GM21825 (cell line): ENCODE measurements around the gene SLC35A3.
A peak's percentile ranks its signal among the peaks of the same experiment; 100 is the strongest.

Source experiments
- ATAC-seq: cut with Tn5 transposase; IDR thresholded peaks from one replicate; pipeline ENCODE4 v1.9.1; 2021; ENCODE audit warnings: mild to moderate bottlenecking, moderate library complexity; ENCODE audit not compliant: unreplicated experiment

Gene SLC35A3

DNA sequence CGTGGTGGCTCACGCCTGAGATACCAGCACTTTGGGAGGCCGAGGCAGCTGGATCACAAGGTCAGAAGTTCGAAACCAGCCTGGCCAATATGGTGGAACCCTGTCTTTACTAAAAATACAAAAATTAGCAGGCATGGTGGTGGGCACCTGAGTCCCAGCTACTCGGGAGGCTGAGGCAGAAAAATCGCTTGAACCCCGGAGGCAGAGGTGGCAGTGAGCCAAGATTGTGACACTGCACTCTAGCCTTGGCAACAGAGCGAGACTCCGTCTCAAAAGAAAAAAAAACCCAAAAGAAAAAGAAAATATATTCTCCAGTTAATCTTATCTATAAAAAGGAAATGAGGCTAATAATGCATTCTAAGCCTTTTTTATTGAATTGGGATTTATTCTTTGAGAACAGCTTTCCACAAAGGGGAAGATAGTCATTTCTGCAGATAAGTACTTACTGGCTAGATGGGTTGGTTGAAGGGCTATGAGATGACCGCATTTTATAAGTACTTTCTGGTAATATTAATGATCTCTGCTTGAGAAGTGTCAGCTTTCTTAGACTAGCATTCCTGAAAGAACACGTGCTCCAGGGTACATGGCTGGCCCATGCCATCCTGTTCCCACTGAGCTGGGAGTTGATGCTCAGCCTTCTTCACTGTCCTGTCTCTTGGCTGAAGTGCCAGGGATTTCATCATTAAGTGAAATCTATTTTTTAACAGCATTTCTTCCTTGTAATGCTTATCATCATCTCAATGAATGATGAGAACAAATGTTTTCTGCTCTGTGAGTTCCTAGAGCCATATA is 105.0 kb downstream of the SLC35A3 start:
- no peak for ATAC-seq

DNA sequence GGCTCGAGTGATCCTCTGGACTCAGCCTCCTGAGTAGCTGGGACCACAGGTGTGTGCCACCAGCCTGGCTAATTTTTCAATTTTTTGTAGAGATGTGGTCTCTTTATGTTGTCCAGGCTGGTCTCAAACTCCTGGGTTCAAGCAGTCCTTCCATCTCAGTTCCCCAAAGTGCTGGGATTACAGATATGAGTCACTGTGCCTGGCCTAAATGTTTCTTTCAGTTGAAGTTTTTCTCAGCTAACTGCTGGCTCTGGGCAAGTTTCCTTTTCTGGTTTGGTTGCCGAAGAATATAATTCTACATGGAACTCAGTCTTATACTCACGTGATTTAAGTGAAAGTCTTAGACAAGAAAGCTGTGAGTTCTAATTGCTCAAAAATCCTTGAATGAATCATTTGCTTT is 106.0 kb downstream of the SLC35A3 start:
- peak; percentile 50 for ATAC-seq

DNA sequence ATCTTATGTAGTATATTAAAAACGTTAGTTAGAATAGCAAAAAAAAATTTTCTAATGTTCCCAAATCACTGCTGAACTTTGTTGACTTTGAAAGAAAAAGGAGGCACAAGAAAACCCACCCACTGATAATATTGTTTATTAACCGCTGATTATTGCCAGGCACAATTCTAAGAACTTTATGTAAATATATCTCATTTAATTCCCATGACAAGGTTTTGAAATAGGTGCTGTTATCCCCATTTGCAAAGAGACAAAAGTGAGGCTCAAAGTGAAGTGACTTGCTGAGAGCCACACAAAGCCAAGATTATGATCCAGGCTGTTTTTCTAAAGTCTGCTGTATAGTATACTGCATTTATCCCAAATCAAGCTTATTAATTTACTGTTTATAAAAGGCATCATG is 106.5 kb downstream of the SLC35A3 start:
- ATAC-seq = no peak

DNA sequence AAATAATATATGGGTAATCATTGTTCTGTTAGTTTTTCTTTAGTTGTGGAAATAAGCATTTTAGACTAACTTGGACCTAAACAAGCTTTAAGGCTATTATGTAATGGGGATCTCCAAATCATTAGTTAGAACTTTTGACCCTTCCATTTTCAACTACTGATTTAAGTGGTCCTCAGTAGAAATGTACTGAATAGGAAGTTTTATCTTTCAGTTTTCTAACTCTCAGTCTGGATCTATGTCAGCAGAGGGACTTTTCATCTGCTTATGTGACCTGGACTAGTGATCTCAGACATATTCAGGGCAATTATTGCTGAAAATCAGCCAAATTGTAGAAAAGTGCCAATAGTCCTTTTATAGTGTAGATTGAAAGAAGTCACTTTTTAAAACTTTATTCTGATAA is 106.9 kb downstream of the SLC35A3 start:
- ATAC-seq = peak; percentile 63

DNA sequence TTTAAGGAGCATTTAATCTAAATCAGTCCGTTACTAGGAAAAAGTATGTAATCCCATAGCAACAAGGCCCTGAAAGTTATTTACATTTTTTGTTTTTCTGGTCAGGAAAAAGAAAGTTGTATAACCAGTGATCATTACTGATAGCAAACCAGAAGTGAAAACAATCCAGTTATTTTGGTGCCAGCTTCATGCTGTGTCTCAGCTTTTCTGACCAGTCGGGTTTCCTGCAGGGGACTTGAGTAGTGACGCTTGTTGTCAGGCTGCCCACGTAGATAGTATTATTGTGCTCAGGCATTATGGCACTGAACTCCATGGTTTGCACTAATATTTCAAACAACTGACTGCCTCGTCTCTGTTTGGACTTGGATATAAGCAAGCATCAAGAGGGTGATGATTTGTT is 107.7 kb downstream of the SLC35A3 start:
- ATAC-seq = peak; percentile 39

DNA sequence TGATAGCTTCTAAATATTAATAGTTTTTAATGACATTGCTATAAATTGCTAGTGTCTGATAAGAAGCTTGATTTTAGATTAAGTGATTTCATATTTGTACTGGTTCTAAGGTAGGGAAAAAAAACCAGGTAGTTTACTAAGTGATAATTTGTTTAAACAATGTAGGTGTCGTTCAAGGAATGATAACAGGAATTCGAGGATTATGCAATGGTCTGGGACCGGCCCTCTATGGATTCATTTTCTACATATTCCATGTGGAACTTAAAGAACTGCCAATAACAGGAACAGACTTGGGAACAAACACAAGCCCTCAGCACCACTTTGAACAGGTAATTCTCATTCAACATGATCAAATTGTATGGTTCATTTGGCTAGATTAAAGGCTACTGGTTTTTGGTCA is 110.5 kb downstream of the SLC35A3 start:
- no peak for ATAC-seq
